Fibroblast of lung (primary cell): ENCODE data around the gene IDI1. TPM values are rescaled to one million over a fixed set of nuclear protein-coding genes. Genes with fewer than 3 reads are reported as not detected.

Source experiments
- DNase-seq, 2 donors: peaks; one replicate each; pipeline versions ENCODE4 v3.0.0 to v3.0.0-alpha.2; 2010; ENCODE audit warnings: low read depth in 2 of 2
- H2AFZ ChIP-seq: 2 replicates; pipeline ENCODE4 v1.5.1; 2012; ENCODE audit warnings: low read length, control low read depth, inconsistent platforms
- H3K27ac ChIP-seq: 2 replicates; pipeline ENCODE4 v1.5.1; 2011; ENCODE audit warnings: low read length, control low read depth; ENCODE audit not compliant: insufficient read depth
- H3K27me3 ChIP-seq: 2 replicates; pipeline ENCODE4 v1.5.1; 2011; ENCODE audit warnings: mild to moderate bottlenecking, low read length; ENCODE audit not compliant: control insufficient read depth, insufficient read depth
- H3K36me3 ChIP-seq: 2 replicates; pipeline ENCODE4 v1.5.1; 2011; ENCODE audit warnings: low read length; ENCODE audit not compliant: control insufficient read depth, insufficient read depth
- H3K4me1 ChIP-seq: 2 replicates; pipeline ENCODE4 v1.5.1; 2011; ENCODE audit warnings: low read length; ENCODE audit not compliant: control insufficient read depth, insufficient read depth; ENCODE audit errors: extremely low read depth
- H3K4me2 ChIP-seq: 2 replicates; pipeline ENCODE4 v1.5.1; 2011; ENCODE audit warnings: low read length, control low read depth; ENCODE audit not compliant: insufficient read depth; ENCODE audit errors: extremely low read depth
- H3K4me3 ChIP-seq, 4 experiments: fragments of 200-600 bp in 1 of 4; sonication (generic) in 1 of 4; replicated peaks in 1 of 4; 2 replicates each; pipeline ENCODE4 v1.5.1; 2011 to 2016; ENCODE audit warnings: low read length in 4 of 4, low read depth in 3 of 4, mild to moderate bottlenecking in 3 of 4, control low read depth in 2 of 4, inconsistent platforms in 1 of 4, mixed read lengths in 1 of 4; ENCODE audit not compliant: insufficient read depth in 1 of 4; ENCODE audit errors: control extremely low read depth in 1 of 4
- H3K79me2 ChIP-seq: 2 replicates; pipeline ENCODE4 v1.5.1; 2012; ENCODE audit warnings: mild to moderate bottlenecking, low read length, inconsistent platforms; ENCODE audit not compliant: control insufficient read depth, insufficient read depth
- H3K9ac ChIP-seq: 2 replicates; pipeline ENCODE4 v1.5.1; 2011; ENCODE audit warnings: mild to moderate bottlenecking, low read length, control low read depth; ENCODE audit not compliant: insufficient read depth
- H3K9me3 ChIP-seq: 2 replicates; pipeline ENCODE4 v1.5.1; 2012; ENCODE audit warnings: low read depth, low read length; ENCODE audit not compliant: control insufficient read depth, insufficient read depth
- H4K20me1 ChIP-seq: 2 replicates; pipeline ENCODE4 v1.5.1; 2011; ENCODE audit warnings: low read length; ENCODE audit not compliant: control insufficient read depth, insufficient read depth; ENCODE audit errors: extremely low read depth
- CTCF ChIP-seq, 2 donors: IDR thresholded peaks in 1 of 2; conservative IDR thresholded peaks in 1 of 2; 1 replicate in 1 of 2; 2 replicates in 1 of 2; pipeline ENCODE4 v1.5.1; 2011 to 2012; ENCODE audit warnings: low read length in 2 of 2, control low read depth in 1 of 2, inconsistent platforms in 1 of 2, low read depth in 1 of 2, mild to moderate bottlenecking in 1 of 2
- EZH2 ChIP-seq: IDR thresholded peaks from 2 replicates; pipeline ENCODE4 v1.5.1; 2012; ENCODE audit warnings: low read length, control low read depth, mild to moderate bottlenecking; ENCODE audit errors: missing control alignments
- polyA plus RNA-seq, 2 donors: library from polyadenylated mRNA; depleted of rRNA in 1 of 2; stranded (reverse) in 1 of 2; unstranded in 1 of 2; fragments of >200 nt; gene quantifications; 2 replicates each; pipeline ENCODE4 v1.2.1, GENCODE V29; 2011 to 2012; ENCODE audit warnings: missing spikeins in 1 of 2
- total RNA-seq: library from RNA; depleted of rRNA; stranded (reverse); fragments of >200 nt; gene quantifications from 2 replicates; pipeline ENCODE4 v1.2.1, GENCODE V29; 2014

The IDI1 gene
- total and polyA plus RNA-seq, 2 donors (not counting 1 experiment from before 2014, with no cell fraction given): 156 to 202 TPM

- H3K4me2 ChIP-seq: no peak overlapping the region
Observed at GRCh38 chr10:996031-996430, 52.9 kb downstream of the IDI1 start.

GRCh38 chr10:995559-995926, 53.4 kb downstream of the IDI1 start:
- H4K20me1 ChIP-seq: peaks cover 3% of the 10 kb centered on the region

More at GRCh38 chr10:996031-996430, 52.9 kb downstream of the IDI1 start:
- H3K9me3 ChIP-seq: no peaks in the 10 kb centered on the region
- no peak overlapping the region for H3K4me3 ChIP-seq
- TF ChIP-seq CTCF (conservative IDR thresholded peaks at IDR 0.05 in 1 of 2, IDR thresholded peaks at IDR 0.05 in 1 of 2; ENCODE audit: low read depth in 1 of 2, low read length in 2 of 2): no peak
- no peak for TF ChIP-seq EZH2
- H3K27ac ChIP-seq: no peak overlapping the region
- H3K27me3 ChIP-seq: no peaks in the 10 kb centered on the region
- H2AFZ ChIP-seq: no peak overlapping the region
- peaks cover 40% of the 10 kb centered on the region for H3K79me2 ChIP-seq
- peaks cover 25% of the 10 kb centered on the region for H3K36me3 ChIP-seq
- H4K20me1 ChIP-seq: no peaks in the 10 kb centered on the region
- no peak for DNase-seq
- H3K9ac ChIP-seq: no peak overlapping the region
- H3K4me1 ChIP-seq: no peaks in the 10 kb centered on the region

GRCh38 chr10:994836-995558, 53.9 kb downstream of the IDI1 start:
- peaks cover 3% of the 10 kb centered on the region for H4K20me1 ChIP-seq
- H3K4me2 ChIP-seq: no peak overlapping the region
- H3K36me3 ChIP-seq: peaks cover 25% of the 10 kb centered on the region
- H2AFZ ChIP-seq: no peak overlapping the region
- H3K9ac ChIP-seq: no peak overlapping the region
- H3K9me3 ChIP-seq: no peaks in the 10 kb centered on the region
- H3K4me1 ChIP-seq: no peaks in the 10 kb centered on the region
- H3K27ac ChIP-seq: no peak overlapping the region
- no peak overlapping the region for H3K4me3 ChIP-seq
- no peak for DNase-seq
- H3K79me2 ChIP-seq: peaks cover 47% of the 10 kb centered on the region
- H3K27me3 ChIP-seq: no peaks in the 10 kb centered on the region
- TF ChIP-seq EZH2: no peak
- TF ChIP-seq CTCF (conservative IDR thresholded peaks at IDR 0.05 in 1 of 2, IDR thresholded peaks at IDR 0.05 in 1 of 2; ENCODE audit: low read depth in 1 of 2, low read length in 2 of 2): no peak

More at GRCh38 chr10:995559-995926, 53.4 kb downstream of the IDI1 start:
- H3K4me2 ChIP-seq: no peak overlapping the region
- no peaks in the 10 kb centered on the region for H3K27me3 ChIP-seq
- peaks cover 43% of the 10 kb centered on the region for H3K79me2 ChIP-seq
- no peaks in the 10 kb centered on the region for H3K9me3 ChIP-seq
- H3K27ac ChIP-seq: no peak overlapping the region
- H3K9ac ChIP-seq: no peak overlapping the region
- H2AFZ ChIP-seq: no peak overlapping the region
- DNase-seq: no peak
- no peak overlapping the region for H3K4me3 ChIP-seq
- TF ChIP-seq EZH2 (no peak), CTCF (conservative IDR thresholded peaks at IDR 0.05 in 1 of 2, IDR thresholded peaks at IDR 0.05 in 1 of 2; ENCODE audit: low read depth in 1 of 2, low read length in 2 of 2) (no peak)
- H3K36me3 ChIP-seq: peaks cover 26% of the 10 kb centered on the region
- H3K4me1 ChIP-seq: no peaks in the 10 kb centered on the region
